ENCODE measurements around the gene TTLL11.

DNA sequence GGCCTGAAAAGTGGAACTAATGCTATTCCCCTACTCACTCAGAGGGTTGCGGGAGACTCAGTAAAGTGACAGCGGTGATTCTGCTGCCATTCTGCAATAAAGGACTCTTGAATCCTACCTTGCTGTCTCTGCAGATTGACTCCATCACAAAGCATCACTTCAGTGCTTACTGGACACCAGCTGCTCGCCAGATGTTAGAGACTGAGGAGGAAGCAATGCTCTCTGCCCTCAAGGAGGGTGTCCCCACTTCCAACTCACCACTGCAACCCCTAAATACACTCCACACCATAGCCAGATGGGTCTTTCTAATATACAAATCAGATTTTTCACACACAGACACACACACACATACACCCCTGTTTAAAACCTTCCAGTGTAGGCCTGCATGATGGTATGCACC lies 21.4 kb downstream of the TTLL11 start:
- TF ChIP-seq, protein P1, sequence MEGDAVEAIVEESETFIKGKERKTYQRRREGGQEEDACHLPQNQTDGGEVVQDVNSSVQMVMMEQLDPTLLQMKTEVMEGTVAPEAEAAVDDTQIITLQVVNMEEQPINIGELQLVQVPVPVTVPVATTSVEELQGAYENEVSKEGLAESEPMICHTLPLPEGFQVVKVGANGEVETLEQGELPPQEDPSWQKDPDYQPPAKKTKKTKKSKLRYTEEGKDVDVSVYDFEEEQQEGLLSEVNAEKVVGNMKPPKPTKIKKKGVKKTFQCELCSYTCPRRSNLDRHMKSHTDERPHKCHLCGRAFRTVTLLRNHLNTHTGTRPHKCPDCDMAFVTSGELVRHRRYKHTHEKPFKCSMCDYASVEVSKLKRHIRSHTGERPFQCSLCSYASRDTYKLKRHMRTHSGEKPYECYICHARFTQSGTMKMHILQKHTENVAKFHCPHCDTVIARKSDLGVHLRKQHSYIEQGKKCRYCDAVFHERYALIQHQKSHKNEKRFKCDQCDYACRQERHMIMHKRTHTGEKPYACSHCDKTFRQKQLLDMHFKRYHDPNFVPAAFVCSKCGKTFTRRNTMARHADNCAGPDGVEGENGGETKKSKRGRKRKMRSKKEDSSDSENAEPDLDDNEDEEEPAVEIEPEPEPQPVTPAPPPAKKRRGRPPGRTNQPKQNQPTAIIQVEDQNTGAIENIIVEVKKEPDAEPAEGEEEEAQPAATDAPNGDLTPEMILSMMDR (IDR thresholded peaks at IDR 0.05), result no peak
- TF ChIP-seq POLR2A (IDR thresholded peaks at IDR 0.05), result no peak

Measured in Peyer's patch (tissue), 4 donors.